C4-2B (cell line): ENCODE data around the gene HSFX4.

Experiments used
- ZFX ChIP-seq: fragments of 450-650 bp; IDR thresholded peaks from 2 replicates; pipeline ENCODE4 v1.6.1; 2017
- TF ChIP-seq, protein P1 (sequence below): fragments of 450-650 bp; conservative IDR thresholded peaks from 2 replicates; pipeline ENCODE4 v1.5.1; 2017; ENCODE audit warnings: mild to moderate bottlenecking

DNA sequence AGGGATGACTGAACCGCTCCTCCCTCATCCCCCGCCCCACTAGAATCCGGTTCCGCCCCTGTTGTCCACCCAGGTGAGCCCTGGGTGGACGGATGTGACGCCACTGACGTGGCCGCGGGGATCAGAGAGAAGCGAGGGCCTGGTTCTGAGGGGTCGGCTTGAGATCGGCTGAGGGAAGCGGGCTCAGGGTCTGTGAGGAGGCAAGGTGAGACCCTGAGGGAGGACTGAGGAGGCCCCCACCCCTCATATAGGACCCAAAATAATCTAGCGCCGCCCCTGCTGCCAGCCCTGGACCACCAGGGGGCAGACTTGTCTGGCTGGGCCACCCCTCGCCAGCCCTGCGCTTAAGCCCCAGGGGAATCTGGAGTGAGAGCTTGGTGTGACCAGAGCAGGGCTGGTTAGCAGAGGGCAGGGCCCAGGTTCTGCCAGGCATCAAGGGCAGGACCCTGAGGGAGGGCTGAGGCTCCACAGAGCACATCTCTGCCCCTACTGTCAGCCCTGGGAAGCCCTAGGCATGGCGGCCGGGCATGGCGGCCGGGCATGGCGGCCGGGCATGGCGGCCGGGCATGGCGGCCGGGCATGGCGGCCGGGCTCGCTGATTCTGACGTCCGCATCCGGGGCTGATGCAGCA, 48.2 kb upstream of the HSFX4 start, which contains the start of gene MAGEA8:
- TF ChIP-seq, protein P1, sequence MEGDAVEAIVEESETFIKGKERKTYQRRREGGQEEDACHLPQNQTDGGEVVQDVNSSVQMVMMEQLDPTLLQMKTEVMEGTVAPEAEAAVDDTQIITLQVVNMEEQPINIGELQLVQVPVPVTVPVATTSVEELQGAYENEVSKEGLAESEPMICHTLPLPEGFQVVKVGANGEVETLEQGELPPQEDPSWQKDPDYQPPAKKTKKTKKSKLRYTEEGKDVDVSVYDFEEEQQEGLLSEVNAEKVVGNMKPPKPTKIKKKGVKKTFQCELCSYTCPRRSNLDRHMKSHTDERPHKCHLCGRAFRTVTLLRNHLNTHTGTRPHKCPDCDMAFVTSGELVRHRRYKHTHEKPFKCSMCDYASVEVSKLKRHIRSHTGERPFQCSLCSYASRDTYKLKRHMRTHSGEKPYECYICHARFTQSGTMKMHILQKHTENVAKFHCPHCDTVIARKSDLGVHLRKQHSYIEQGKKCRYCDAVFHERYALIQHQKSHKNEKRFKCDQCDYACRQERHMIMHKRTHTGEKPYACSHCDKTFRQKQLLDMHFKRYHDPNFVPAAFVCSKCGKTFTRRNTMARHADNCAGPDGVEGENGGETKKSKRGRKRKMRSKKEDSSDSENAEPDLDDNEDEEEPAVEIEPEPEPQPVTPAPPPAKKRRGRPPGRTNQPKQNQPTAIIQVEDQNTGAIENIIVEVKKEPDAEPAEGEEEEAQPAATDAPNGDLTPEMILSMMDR, result peak; percentile 35; the same call in 1 of the 2 replicates
- no peak for TF ChIP-seq ZFX
